AG04449 (cell line): ENCODE data around the gene KTI12.

Experiments used
- CTCF ChIA-PET: fragments of 350-600 bp; formaldehyde crosslinking; extraction: SDS; loops from one replicate; lab custom pipeline; 2021; ENCODE audit warnings: antibody characterized with exemption; lab: Yijun Ruan, JAX
- POLR2A ChIA-PET: fragments of 400-600, 350-600 bp; formaldehyde crosslinking; extraction: SDS; loops from one replicate; lab custom pipeline; 2020; ENCODE audit warnings: antibody characterized with exemption, inconsistent platforms; lab: Yijun Ruan, JAX
- DNase-seq: peaks from one replicate; pipeline ENCODE4 v3.0.0-alpha.2; 2010; ENCODE audit warnings: low read depth, low spot score
- H3K4me3 ChIP-seq: 2 replicates; pipeline ENCODE4 v1.5.1; 2011; ENCODE audit warnings: low read depth, mild to moderate bottlenecking, control low read depth, low read length
- TF ChIP-seq, protein P1 (sequence below): IDR thresholded peaks from one replicate; pipeline ENCODE4 v1.5.1; 2011; ENCODE audit warnings: mild to moderate bottlenecking, moderate library complexity, low read length, control low read depth, inconsistent platforms; ENCODE audit not compliant: insufficient read depth; ENCODE audit errors: missing control alignments

KTI12 gene

DNA sequence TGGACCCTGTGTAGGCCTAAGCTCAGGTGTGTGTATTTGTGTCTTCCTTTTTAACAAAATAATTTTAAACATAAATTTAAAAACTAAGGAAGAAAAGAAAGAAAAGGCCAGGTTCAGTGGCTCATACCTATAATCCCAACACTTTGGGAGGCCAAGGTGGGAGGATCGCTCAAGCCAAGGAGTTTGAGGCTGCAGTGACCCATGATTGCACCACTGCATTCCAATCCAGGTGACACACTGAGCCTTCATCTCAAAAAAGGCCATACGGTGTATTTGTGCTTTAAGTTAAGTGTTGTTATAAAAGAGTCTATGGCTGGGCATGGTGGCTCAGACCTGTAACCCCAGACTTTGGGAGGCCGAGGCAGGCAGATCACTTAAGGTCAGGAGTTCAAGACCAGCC, 51.4 kb downstream of the KTI12 start:
- TF ChIP-seq, protein P1, sequence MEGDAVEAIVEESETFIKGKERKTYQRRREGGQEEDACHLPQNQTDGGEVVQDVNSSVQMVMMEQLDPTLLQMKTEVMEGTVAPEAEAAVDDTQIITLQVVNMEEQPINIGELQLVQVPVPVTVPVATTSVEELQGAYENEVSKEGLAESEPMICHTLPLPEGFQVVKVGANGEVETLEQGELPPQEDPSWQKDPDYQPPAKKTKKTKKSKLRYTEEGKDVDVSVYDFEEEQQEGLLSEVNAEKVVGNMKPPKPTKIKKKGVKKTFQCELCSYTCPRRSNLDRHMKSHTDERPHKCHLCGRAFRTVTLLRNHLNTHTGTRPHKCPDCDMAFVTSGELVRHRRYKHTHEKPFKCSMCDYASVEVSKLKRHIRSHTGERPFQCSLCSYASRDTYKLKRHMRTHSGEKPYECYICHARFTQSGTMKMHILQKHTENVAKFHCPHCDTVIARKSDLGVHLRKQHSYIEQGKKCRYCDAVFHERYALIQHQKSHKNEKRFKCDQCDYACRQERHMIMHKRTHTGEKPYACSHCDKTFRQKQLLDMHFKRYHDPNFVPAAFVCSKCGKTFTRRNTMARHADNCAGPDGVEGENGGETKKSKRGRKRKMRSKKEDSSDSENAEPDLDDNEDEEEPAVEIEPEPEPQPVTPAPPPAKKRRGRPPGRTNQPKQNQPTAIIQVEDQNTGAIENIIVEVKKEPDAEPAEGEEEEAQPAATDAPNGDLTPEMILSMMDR, result no peak
- DNase-seq, result no peak
- H3K4me3 ChIP-seq, result no peak overlapping the region
- ChIA-PET POLR2A (no interaction called here), CTCF (interaction anchor here (0.9 kb wide), 1 partner anchor 9 kb away, joined by 3 read pairs; the partner anchor contains the start of gene RAB3B)
